NCI-H146 treated with DMSO at 0.1 percent for 48 hours (cell line): ENCODE measurements around the gene EMILIN1.
"Not testable (repeated sequence)": the region's sequence is repeated elsewhere in the genome, so short reads cannot be mapped to it uniquely, and the experiment has no call there.

Source experiments
- DNase-seq: peaks from one replicate; lab custom pipeline; 2025; ENCODE audit not compliant: unreplicated experiment; lab: John Stamatoyannopoulos, UW

The EMILIN1 gene

DNA sequence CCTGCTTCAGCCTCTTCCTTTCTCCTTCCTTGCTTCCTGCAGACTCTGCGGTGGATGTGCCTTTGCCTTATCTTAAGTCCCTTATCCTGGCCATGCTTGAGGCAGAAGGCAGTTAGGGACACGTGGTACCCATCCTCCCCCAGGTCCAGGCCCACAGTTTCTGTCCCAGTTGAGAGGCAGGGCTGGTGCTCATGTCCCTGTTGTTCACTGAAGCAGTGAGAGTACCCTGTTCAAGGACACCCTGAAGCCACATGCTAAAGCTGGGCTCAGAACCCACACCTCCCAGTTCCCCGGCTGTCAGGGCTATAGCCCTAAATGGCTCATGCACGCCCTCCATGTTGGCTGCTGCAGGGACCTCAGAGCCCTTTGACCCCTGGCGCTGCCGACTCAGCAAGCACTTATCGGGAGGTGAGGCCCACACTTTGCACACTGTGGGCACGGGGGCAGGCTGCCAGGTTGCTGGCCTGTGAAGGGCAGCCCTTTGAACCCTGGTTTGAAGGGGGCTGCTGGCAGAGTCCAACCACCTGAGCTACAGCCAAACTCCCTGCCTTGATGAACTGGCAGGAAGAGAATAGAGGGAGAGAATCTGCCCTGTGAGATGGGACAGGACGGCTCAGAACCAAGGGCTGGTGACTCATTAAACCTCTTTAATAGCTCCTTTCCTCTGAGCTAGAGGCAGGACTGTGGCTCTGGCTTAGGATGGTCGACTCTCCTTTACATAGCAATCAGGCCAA lies 14.4 kb downstream of the EMILIN1 start:
- no peak for DNase-seq

DNA sequence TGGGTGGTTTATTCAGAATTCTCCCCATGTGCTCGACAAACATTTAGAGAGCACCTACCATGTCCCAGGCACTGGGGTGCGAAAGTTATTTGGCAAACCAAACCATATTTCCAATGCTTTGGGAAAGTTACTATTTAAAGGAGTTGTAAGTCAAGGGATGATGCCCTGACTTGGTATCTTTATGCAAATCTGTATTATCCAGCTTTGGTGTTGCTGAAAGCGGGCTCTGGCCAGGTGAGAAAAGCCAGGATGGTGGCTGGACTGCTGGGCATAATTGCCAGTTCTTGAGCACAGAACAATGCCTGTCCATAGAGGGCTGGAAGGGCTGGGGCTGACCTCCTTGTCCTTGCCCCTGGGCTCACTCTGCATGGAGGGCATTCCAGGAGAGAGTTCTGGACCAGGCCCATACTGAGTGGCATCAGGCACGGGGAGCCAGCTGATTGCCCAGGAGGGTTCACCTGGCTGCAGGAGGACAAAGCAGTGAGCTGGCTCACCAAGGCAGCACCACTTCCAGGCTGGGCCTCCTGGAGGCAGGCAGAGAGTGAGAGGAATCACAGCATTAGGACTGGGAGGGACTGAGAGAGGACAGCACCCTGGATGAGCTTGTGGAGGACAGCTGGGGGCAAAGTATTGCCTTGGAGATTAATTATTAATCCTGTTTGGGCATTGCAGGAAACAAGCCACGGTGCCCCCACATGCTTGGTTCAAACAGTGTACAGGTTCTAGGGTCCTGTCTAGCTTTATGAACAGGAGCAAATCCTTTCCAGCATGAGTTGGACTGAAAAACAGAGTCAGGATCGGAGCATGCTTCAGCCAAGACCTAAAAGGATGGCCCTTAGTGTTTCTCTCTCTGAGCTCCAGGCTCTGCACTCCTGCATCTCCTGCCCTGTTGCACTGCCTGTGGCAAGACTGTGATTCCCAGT lies 15.3 kb downstream of the EMILIN1 start:
- DNase-seq: no peak

DNA sequence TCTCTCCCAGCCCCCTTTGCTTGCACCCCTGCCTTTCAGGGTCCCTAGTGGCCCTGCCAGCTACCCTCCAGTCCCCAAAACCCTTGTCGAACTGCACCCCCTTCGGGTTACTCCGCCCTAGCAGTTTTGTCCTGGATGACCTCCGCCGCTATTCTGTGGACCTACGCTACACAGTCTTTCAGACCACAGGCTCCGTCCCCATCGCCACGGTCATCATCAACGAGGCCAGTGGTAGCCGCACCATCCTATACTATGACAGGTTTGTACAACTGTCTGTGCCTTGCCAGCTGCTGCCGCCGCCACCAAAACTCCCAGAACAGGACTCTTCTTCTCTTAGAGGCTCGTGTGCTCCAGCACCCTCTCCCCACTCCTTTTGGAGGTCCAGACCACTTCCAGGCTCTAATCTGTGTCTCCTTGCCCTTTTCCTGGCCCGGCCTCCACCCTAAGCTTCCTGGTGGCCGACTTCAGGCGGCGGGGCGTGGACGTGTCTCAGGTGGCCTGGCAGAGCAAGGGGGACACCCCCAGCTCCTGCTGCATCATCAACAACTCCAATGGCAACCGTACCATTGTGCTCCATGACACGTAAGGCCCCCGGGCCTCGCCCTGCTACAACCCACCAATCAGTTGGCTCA lies 16.1 kb downstream of the EMILIN1 start:
- DNase-seq: no peak

DNA sequence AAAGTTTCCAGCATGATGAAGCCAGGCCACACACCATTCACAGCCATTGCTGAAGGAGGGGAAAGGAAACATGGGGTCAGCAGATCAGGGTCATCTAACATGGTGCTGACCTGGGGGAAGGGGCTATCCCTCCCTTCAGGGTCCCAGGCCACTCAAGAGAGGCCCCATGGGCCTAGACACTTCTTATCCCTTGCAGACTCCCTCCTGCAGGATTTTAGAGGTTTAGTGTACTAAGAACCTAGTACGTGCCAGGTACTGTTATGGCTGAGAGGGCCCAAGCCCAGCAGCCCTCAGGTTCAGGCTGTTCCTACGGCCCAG lies 17.0 kb downstream of the EMILIN1 start:
- no peak for DNase-seq

DNA sequence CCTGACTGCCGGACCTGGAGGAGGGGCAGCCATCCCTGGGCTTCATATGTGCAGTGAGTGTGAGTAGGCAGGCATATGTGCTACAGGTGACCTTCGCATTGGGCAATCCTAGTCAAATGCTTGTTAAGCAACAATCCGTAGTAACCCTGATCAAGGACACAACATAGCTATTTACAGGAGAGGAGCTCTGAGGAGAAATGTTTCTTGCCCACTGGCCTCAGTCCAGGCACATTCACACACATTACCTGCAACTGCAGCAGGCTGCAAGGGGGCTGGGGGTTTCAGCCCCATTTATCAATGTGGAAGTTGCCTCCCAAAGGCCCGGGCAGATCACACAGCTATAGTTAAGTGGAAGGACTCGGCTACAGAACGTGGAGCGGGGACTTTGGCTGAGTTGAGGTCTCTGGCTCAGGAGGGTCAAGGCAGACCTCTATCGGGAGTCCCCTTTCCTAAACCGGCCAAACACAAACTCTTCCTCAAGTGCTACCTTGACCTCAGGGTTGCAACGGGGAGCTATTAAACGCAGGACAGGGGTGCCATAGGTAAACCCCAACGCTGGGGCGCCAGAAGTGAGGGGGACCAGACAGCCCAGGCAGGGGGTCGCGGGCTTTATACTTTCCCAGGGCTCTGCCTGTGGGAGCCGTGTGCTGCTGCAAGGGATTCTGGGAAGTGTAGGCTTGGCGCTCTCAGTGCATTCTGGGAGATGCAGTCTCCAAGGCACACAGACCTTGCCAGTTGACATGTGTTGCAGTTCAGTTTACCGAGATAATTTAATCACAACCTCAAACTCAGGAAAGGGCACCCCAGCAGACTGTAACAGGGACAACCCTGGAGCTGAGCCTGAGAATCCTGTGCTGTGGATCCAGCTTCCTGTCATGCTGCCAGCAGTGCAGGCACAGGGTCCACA lies 17.6 kb downstream of the EMILIN1 start:
- no peak for DNase-seq

DNA sequence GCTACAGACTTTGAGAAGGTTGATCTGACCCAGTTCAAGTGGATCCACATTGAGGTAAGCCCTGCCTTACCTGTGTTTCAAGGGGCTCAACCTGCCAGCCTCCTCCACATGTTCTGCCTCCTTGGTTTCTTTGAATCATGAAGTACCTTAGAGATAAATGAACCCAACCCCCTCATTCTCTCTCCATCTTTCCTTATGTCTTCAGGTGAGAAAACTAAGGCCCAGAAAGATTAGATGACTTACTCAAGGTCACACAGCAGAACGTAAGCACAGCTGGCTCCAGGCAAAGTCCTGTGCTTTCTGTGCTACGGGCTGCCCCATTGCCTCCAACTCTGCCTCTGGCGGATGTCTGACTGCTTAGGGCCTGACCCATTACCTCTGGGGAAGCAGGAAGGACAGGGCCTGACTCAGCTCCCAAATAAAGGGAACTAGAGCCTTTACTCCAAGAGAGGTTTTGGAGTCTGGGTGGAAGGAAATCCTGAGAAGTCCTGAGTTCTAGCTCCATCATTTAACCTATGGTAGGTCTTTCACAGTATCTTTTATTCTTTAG lies 18.4 kb downstream of the EMILIN1 start:
- no peak for DNase-seq

DNA sequence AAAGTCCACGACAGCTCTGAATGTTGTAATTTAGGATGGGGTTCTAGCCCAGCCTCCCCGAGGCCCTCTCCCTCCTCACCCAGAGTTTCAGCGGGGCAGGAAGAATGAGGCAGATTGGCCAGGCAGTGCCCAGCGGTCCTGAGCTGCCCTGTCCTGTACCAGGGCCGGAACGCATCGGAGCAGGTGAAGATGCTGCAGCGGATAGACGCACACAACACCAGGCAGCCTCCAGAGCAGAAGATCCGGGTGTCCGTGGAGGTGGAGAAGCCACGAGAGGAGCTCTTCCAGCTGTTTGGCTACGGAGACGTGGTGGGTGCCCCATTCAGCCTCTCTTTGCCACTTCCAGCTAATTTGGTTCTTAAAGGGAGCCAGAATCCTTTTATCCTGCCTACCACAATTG lies 18.9 kb downstream of the EMILIN1 start:
- DNase-seq: no peak

DNA sequence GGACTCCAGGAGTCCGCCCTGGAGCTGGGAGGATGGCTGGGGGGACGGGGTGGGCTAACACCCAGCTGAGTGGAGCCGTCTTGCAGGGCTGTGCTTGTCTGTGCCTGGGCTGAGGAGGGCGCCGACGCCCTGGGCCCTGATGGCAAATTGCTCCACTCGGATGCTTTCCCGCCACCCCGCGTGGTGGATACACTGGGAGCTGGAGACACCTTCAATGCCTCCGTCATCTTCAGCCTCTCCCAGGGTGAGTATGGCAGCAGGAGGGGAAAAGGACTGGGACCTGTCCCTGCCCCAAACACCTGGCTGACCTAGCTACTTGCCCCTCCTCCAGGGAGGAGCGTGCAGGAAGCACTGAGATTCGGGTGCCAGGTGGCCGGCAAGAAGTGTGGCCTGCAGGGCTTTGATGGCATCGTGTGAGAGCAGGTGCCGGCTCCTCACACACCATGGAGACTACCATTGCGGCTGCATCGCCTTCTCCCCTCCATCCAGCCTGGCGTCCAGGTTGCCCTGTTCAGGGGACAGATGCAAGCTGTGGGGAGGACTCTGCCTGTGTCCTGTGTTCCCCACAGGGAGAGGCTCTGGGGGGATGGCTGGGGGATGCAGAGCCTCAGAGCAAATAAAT lies 21.0 kb downstream of the EMILIN1 start:
- no peak for DNase-seq

DNA sequence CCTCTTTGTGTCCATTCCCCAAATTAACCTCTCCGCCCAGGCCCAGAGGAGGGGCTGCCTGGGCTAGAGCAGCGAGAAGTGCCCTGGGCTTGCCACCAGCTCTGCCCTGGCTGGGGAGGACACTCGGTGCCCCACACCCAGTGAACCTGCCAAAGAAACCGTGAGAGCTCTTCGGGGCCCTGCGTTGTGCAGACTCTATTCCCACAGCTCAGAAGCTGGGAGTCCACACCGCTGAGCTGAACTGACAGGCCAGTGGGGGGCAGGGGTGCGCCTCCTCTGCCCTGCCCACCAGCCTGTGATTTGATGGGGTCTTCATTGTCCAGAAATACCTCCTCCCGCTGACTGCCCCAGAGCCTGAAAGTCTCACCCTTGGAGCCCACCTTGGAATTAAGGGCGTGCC lies 21.6 kb downstream of the EMILIN1 start:
- no peak for DNase-seq

DNA sequence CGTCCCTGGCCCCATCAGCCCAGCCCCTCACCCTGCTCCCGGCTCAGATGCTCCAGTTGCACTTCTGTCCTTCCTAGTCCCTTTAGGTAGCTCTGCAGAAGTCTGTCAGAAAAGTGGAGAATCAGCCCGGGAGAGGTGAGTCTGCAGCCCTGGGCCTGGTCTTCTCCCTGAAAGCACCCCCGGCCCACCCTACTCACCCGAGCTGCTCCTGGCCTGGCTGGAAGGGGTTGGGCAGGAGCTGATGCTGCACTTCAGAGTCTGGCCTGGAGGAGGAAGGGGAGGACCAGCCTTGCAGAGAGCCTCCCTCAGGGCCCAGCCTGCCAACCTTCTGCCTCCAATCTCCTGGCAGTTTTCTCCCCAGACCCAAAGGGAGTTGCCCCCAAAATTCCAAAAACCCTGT lies 23.9 kb downstream of the EMILIN1 start:
- no peak for DNase-seq

DNA sequence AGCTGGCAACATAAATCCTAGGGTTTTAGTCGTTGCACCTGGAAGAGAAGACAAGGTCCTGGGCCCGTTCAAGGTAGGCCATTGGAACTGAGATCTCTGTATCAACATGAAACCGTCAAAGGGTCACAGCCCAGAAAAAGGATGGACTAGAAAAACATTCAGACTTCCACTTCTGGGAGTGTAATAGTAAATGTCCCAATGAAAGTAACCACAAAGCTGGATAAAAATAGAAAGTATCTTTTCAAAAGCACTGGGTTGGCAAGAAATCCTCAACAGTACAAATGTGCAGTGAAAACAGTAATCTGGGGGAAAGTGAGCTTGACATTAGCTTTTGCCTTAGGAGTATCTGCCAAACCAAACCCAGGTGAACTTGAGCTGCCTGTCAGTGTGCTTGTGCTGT lies 27.6 kb downstream of the EMILIN1 start:
- DNase-seq: no peak

DNA sequence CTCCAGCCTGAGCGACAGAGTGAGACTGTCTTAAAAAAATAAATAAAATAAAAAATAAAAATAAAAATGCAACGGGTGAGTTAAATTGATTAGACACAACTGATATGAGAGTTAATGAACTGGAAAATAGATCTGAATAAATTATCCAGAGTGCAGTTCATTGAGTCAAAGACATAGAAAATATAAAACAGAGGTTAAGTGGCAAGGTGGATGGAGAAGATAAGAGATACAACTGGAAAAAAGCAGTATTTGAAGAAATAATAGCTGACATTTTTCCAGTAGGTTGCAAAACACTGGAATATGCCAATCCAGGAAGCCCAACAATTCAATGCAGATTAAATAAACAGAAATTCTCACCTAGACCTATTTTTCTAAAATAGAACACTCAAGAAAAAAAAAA lies 29.8 kb downstream of the EMILIN1 start:
- DNase-seq: no peak

DNA sequence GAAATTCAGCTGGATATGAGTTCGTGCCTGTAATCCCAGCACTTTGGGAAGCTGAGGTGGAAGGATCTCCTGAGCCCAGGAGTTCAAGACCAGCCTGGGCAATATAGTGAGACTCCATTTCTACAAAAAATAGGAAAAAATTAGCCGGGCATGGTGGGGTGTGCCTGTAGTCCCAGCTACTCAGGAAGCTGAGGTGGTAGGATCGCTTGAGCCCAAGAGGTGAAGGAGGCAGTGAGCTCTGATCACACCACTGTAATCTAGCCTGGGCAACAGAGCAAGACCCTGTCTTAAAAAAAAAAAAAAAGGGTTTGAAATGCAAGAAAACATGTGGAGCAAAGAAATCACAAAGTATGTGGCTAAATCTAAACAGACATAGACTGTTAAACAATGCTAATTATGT lies 30.7 kb downstream of the EMILIN1 start:
- no peak for DNase-seq

DNA sequence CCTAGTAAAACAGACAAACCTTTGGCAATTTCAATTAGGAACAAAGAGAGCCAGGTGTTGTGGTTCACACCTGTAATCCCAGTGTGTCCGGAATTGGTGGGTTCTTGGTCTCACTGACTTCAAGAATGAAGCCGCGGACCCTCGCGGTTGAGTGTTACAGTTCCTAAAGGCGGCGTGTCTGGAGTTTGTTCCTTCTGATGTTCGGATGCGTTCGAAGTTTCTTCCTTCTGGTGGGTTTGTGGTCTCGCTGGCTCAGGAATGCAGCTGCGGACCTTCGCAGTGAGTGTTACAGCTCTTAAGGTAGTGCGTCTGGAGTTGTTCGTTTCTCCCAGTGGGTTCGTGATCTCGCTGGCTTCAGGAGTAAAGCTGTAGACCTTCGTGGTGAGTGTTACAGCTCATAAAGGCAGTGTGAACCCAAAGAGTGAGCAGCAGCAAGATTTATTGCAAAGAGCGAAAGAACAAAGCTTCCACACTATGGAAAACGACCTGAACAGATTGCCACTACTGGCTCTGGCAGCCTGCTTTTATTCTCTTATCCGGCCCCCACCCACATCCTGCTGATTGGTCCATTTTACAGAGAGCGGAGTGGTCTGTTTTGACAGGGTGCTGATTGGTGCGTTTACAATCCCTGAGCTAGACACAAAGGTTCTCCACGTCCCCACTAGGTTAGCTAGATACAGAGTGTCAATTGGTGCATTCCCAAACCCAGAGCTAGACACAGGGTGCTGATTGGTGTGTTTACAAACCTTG lies 32.4 kb downstream of the EMILIN1 start:
- DNase-seq: not testable (repeated sequence)

DNA sequence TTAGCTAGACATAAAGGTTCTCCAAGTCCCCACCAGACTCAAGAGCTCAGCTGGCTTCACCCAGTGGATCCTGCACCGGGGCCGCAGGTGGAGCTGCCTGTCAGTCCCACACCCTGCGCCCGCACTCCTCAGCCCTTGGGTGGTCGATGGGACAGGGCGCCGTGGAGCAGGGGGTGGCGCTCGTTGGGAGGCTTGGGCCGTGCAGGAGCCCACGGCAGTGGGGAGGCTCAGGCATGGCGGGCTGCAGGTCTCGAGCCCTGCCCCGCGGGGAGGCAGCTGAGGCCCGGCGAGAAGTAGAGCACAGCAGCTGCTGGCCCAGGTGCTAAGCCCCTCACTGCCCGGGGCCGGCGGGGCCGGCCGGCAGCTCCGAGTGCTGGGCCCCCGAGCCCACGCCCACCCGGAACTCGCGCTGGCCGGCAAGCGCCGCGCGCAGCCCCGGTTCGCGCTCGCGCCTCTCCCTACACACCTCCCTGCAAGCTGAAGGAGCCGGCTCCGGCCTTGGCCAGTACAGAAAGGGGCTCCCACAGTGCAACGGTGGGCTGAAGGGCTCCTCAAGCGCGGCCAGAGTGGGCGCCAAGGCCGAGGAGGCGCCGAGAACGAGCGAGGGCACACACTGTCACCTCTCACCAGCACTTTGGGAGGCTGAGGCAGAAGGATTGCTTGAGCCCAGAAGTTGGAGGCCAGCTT lies 33.1 kb downstream of the EMILIN1 start:
- not testable (repeated sequence) for DNase-seq

DNA sequence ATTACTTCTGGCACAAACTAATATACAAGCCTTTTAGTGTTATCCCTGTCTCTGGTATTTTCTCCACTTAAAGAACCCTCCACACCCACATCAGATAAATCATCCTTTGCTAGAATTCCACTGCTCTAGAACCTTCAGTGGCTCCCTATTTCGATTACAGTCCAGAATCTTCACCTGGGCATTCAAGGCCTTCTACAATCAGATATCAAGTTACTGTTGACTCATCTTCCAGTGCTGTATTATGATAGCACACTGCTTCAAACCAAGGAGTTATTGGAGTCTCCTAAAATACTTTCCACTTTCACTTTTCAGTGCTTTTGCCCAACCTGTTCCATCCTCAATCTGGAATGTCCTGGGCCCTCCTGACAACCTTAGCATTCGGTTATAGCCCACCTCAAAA lies 37.1 kb downstream of the EMILIN1 start:
- no peak for DNase-seq

DNA sequence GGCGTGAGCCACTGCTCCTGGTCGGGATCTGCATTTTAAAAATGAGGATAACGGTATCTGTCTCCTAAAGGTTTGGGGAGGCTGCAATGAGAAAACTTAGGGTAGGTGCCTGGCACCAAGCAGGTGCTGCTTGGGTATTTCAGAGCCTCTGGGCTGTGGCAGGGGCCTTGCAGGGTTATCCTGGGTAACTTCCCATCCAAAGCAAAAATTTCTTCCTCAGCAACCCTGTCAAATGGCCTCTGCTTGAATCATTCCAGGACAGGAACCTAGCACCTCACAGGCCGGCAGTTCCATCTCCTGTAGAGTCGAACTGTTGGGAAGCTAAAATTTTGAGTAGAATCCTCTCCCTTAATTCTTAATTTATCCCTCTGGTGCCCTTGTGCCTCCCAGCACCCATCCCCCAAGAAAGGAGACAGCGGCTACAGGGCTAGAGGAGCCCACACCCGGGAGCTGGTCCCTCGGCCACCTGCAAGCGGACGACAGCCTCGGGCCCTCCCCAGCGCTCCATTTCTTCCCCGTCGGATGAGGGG lies 39.6 kb downstream of the EMILIN1 start:
- no peak for DNase-seq

DNA sequence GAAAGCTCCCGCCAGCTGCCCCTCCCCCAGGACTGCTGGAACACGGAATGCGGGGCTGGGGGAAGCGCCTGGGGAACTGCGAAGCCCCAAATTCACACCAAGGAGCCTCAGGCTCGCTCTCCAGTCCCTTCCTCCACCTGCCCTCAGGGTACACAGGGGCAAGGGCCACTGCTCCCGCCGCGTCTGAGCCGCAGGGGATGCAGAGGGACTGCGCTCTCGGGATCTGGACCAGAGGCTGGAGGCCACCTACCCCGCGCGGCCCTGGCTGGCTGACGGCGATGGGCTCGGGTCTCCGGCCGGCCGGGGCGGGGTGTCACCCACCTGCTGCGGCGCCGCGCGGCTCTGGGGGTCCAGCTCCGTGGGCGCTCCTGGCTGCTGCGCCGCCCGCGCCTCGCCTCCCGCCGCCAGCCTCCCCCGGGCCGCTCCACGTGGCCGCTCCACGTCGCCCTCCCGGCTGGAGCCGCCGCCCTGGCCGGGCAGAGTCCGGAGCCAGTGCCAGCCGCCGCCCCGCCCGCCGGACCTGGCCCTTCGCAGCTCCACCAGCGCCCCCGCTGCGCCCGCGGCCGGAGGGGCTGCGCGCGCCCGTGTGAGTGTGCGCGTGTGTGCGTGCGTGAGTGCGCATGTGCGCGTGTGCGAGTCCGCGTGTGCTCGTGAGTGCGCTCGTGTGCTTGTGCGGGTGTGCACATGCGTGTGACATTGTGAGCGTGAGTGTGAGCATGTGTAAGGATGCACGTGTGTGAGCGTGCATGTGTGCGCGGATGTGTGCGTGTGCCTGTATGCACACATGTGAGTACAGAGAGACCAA lies 40.3 kb downstream of the EMILIN1 start, which contains the start of gene CGREF1:
Gene CGREF1 (minus strand): TSS at position 604 of the 805 bp plus-strand sequence. CDS start 14,762 bp downstream, outside the sequence.
- DNase-seq: peak; percentile 26
